ENCODE measurements around the gene MYH9. TPM values are rescaled to one million over a fixed set of nuclear protein-coding genes. Genes with fewer than 3 reads are reported as not detected.

MYH9 gene
- total RNA-seq, 1 experiment from 2014 or later = 788 TPM

- Histone ChIP-seq H3K27ac (ENCODE audit: low read length) (no peak overlapping the region), H3K9me3 (ENCODE audit: control insufficient read depth, insufficient read depth, low read depth, low read length) (no peaks in the 10 kb centered on the region), H3K36me3 (ENCODE audit: control insufficient read depth, insufficient read depth, low read length) (peaks cover 14% of the 10 kb centered on the region), H3K27me3 (ENCODE audit: control insufficient read depth, insufficient read depth, low read length) (no peaks in the 10 kb centered on the region), H3K4me1 (ENCODE audit: control insufficient read depth, insufficient read depth, low read length) (peaks cover 4% of the 10 kb centered on the region; the same call in 1 of the 2 replicates), H3K4me3 (ENCODE audit: low read depth in 2 of 2, low read length in 2 of 2) (no peak overlapping the region)
- ChIA-PET POLR2A (no interaction called here), CTCF (no interaction called here)
- DNase-seq (ENCODE audit: low read depth, low spot score) = no peak
- no peak for ATAC-seq
- intact Hi-C loops (cut with micrococcal nuclease; ENCODE audit: unreplicated experiment) (no loop called here), in situ Hi-C loops (cut with HindIII; ENCODE audit: low pct_unique_long_range_greater_than_20kb, low sequenced_read_pairs) (no loop called here)
- TF ChIP-seq REST (IDR thresholded peaks at IDR 0.05; ENCODE audit: insufficient read depth in 1 of 2, low read depth in 2 of 2, low read length in 1 of 2) (no peak), CTCF (IDR thresholded peaks at IDR 0.05) (no peak), TCF7L2 (IDR thresholded peaks at IDR 0.05; ENCODE audit: low read depth, low read length) (no peak), POLR2AphosphoS5 (IDR thresholded peaks at IDR 0.05; ENCODE audit: low read depth, low read length) (no peak), SIN3A (IDR thresholded peaks at IDR 0.05; ENCODE audit: borderline replicate concordance, insufficient read depth, low read depth, low read length) (no peak)
- BruUV-seq (replicated peaks) = no TSS peak
Observed at GRCh38 chr22:36282328-36282831, 105.4 kb downstream of the MYH9 start.

- H3K27ac ChIP-seq (ENCODE audit: low read length) = no peak overlapping the region
- CTCF ChIA-PET = no interaction called here
- H3K4me3 ChIP-seq (ENCODE audit: low read depth in 2 of 2, low read length in 2 of 2) = no peak overlapping the region
- POLR2A ChIA-PET = no interaction called here
- H3K4me1 ChIP-seq (ENCODE audit: control insufficient read depth, insufficient read depth, low read length) = peaks cover 4% of the 10 kb centered on the region; the same call in 1 of the 2 replicates
- in situ Hi-C loops (cut with HindIII; ENCODE audit: low pct_unique_long_range_greater_than_20kb, low sequenced_read_pairs) (no loop called here), intact Hi-C loops (cut with micrococcal nuclease; ENCODE audit: unreplicated experiment) (no loop called here)
- TF ChIP-seq CTCF (IDR thresholded peaks at IDR 0.05) (no peak), POLR2AphosphoS5 (IDR thresholded peaks at IDR 0.05; ENCODE audit: low read depth, low read length) (no peak), TCF7L2 (IDR thresholded peaks at IDR 0.05; ENCODE audit: low read depth, low read length) (no peak), SIN3A (IDR thresholded peaks at IDR 0.05; ENCODE audit: borderline replicate concordance, insufficient read depth, low read depth, low read length) (no peak), REST (IDR thresholded peaks at IDR 0.05; ENCODE audit: insufficient read depth in 1 of 2, low read depth in 2 of 2, low read length in 1 of 2) (no peak)
- BruUV-seq (replicated peaks) = no TSS peak
- no peaks in the 10 kb centered on the region for H3K9me3 ChIP-seq (ENCODE audit: control insufficient read depth, insufficient read depth, low read depth, low read length)
- DNase-seq (ENCODE audit: low read depth, low spot score) (no peak), ATAC-seq (no peak)
- peaks cover 14% of the 10 kb centered on the region for H3K36me3 ChIP-seq (ENCODE audit: control insufficient read depth, insufficient read depth, low read length)
- no peaks in the 10 kb centered on the region for H3K27me3 ChIP-seq (ENCODE audit: control insufficient read depth, insufficient read depth, low read length)
Observed at GRCh38 chr22:36281781-36282327, 105.9 kb downstream of the MYH9 start.

All from Panc1 (cell line).